ES-I3 (cell line): ENCODE data around the gene ADAM17.

Experiments
- H3K36me3 ChIP-seq: 2 replicates; pipeline ENCODE4 v1.6.1; 2013; ENCODE audit warnings: mild to moderate bottlenecking, low read length, control low read depth, moderate library complexity; ENCODE audit not compliant: insufficient read depth
- H3K4me1 ChIP-seq: 2 replicates; pipeline ENCODE4 v1.6.1; 2013; ENCODE audit warnings: mild to moderate bottlenecking, control low read depth, low read length; ENCODE audit not compliant: insufficient read depth
- H3K9ac ChIP-seq: 2 replicates; pipeline ENCODE4 v1.6.1; 2013; ENCODE audit warnings: low read depth, mild to moderate bottlenecking, low read length, moderate library complexity
- H3K9me3 ChIP-seq: 2 replicates; pipeline ENCODE4 v1.6.1; 2013; ENCODE audit warnings: mild to moderate bottlenecking, low read length, moderate library complexity; ENCODE audit not compliant: control insufficient read depth, insufficient read depth

ADAM17 gene

GRCh38 chr2:9483107-9483506 lies 72.5 kb downstream of the ADAM17 start:
- Histone ChIP-seq H3K9ac (no peak overlapping the region), H3K36me3 (peaks cover 8% of the 10 kb centered on the region), H3K9me3 (no peaks in the 10 kb centered on the region), H3K4me1 (no peaks in the 10 kb centered on the region)

DNA sequence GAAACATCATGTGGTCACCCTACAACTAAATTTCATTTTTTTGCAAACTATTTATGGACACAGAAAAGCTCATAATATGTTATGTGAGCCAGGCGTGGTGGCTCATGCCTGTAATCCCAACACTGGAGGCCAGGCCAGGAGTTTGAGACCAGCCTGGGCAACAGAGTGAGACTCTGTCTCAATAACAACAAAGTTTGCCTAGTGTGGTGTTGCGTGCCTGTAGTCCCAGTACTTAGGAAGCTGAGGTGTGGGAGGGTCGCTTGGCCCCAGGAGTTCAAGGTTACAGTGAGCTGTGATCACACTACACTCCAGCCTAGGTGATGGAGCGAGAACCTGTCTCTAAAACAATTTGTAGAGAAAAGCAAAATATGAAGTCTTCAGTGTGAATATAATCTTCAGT lies 75.5 kb downstream of the ADAM17 start:
- Histone ChIP-seq H3K4me1 (no peaks in the 10 kb centered on the region), H3K9me3 (no peaks in the 10 kb centered on the region; the same call in 1 of the 2 replicates), H3K36me3 (peaks cover 4% of the 10 kb centered on the region), H3K9ac (no peak overlapping the region)

GRCh38 chr2:9478526-9478925 lies 77.1 kb downstream of the ADAM17 start:
- Histone ChIP-seq H3K4me1 (no peaks in the 10 kb centered on the region), H3K9me3 (no peaks in the 10 kb centered on the region; the same call in 1 of the 2 replicates), H3K9ac (no peak overlapping the region), H3K36me3 (no peaks in the 10 kb centered on the region)

DNA sequence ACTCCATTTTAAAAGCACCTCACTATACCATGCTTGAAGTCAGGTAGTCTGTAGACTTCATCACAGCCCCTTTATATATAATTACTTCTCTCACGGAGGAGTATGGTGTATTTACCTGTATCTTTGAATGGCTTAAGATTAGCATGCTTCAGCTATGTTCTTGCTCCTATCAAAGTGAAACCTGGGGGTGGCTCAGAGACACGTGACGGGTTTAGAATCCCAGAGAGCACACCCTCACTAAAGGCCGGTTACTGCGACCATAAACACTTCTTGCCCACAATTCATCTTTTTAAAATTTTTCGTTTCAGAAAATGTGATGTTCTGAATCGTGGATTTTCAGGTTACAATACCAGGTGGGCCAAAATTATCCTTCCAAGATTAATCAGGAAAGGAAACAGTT lies 77.7 kb downstream of the ADAM17 start:
- H3K4me1 ChIP-seq: no peaks in the 10 kb centered on the region
- H3K9ac ChIP-seq: no peak overlapping the region
- no peaks in the 10 kb centered on the region; the same call in 1 of the 2 replicates for H3K9me3 ChIP-seq
- no peaks in the 10 kb centered on the region for H3K36me3 ChIP-seq

GRCh38 chr2:9474361-9475057 lies 81.1 kb downstream of the ADAM17 start, which contains the start of gene IAH1:
Gene IAH1, plus strand, starts transcription at chr2:9474551. Its CDS starts 16 bp downstream, at chr2:9474567.
- no peaks in the 10 kb centered on the region; the same call in 1 of the 2 replicates for H3K9me3 ChIP-seq
- no peaks in the 10 kb centered on the region for H3K36me3 ChIP-seq
- no peaks in the 10 kb centered on the region for H3K4me1 ChIP-seq
- H3K9ac ChIP-seq: no peak within 1 kb of the TSS

- Histone ChIP-seq H3K36me3 (no peaks in the 10 kb centered on the region; the same call in 1 of the 2 replicates), H3K4me1 (no peaks in the 10 kb centered on the region), H3K9ac (no peak overlapping the region), H3K9me3 (no peaks in the 10 kb centered on the region; the same call in 1 of the 2 replicates)
These were observed 81.7 kb downstream of the ADAM17 start for GRCh38 chr2:9473985-9474360.

DNA sequence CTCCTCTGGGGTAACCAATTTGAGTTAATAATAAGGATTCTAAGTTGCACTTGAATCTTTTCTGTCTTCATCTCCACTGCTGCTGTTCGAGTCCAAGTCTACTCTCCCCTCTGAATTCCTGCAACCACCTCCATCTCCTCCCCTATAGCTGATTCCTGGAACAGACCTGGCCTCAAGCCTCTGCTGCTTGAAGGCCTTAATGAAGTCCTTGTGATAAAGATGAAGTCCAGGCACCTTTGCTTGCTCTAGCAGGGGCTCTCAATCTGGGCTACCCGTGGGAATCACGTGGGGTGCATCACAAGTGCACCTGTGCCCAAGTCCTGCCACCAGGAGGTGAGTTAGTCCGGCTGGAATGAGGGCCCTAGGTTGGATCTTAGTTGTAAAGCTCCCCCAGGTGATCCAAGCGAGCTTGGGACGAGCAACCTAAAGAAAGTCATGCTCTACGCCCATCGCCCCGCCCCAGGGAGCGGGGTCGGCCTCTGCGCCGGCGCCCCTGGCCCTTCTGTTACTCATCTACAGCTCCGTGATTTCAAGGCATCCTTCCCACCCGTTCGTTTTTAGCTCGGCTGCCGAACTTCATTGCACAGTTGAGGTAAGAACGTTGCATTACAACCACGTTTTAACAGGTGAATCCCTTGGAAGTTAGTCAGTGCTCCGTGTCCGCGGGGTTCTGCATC lies 82.2 kb downstream of the ADAM17 start:
- no peaks in the 10 kb centered on the region; the same call in 1 of the 2 replicates for H3K9me3 ChIP-seq
- H3K36me3 ChIP-seq: no peaks in the 10 kb centered on the region; the same call in 1 of the 2 replicates
- H3K4me1 ChIP-seq: no peaks in the 10 kb centered on the region
- no peak overlapping the region for H3K9ac ChIP-seq

DNA sequence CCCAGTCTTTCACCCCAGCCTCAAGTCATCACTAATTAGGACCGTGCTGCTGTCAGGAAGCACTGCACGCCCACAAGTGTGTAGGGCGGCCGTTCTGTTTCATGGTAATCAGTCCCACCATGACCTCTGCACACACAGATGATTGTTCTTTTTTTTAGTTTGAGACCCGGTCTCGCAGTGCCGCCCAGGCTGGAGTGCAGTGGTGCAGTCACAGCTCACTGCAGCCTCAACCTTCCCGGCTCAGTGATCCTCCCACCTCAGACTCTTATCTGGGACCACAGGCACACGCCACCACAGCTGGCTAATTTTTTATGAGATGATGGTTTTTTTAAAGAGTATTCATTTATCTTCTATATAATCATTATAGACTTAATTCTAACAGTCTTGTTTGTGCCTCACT lies 83.1 kb downstream of the ADAM17 start:
- Histone ChIP-seq H3K36me3 (no peaks in the 10 kb centered on the region; the same call in 1 of the 2 replicates), H3K9me3 (no peaks in the 10 kb centered on the region; the same call in 1 of the 2 replicates), H3K4me1 (no peaks in the 10 kb centered on the region), H3K9ac (no peak overlapping the region)

DNA sequence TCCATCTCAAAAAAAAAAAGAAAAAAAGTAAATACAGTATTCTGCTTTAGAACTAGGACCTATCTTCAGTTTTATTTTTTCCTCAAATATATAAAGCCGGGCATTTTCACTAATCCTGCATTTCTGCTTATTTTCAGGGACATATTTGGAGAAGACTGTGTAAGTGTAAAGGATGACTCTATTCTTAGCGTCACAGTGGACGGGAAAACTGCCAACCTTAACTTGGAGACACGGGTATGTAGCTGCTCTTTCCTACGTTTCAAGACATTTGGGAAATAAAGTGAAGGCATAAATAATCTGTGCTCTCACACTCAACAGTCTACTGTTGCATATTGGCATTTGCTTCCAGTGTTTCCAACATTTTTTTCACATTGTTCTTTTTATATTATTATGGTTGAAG lies 84.4 kb downstream of the ADAM17 start:
- H3K36me3 ChIP-seq: no peaks in the 10 kb centered on the region; the same call in 1 of the 2 replicates
- H3K9ac ChIP-seq: no peak overlapping the region
- H3K4me1 ChIP-seq: no peaks in the 10 kb centered on the region
- no peaks in the 10 kb centered on the region for H3K9me3 ChIP-seq

DNA sequence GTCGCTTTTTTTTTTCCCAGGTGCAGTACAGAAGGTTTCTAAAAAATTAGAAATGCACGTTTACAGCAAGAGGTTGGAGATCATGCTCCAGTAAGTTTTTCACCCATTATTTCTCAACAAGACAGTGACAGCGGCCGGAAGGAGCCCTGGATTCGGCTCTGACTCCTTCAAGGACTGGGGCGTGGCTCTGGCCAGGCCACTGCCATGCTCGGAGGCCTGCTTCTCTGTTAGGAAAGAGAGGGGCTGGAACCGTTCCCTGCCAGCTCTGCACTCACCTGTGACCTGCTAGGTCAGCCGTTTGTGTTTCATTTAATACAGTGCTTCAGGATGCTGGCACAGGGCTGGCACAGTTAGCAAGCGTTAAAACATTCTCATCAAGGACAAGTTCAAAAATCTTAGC lies 87.9 kb downstream of the ADAM17 start:
- Histone ChIP-seq H3K36me3 (peaks cover 2% of the 10 kb centered on the region; the same call in 1 of the 2 replicates), H3K4me1 (no peaks in the 10 kb centered on the region), H3K9ac (no peak overlapping the region), H3K9me3 (no peaks in the 10 kb centered on the region)

DNA sequence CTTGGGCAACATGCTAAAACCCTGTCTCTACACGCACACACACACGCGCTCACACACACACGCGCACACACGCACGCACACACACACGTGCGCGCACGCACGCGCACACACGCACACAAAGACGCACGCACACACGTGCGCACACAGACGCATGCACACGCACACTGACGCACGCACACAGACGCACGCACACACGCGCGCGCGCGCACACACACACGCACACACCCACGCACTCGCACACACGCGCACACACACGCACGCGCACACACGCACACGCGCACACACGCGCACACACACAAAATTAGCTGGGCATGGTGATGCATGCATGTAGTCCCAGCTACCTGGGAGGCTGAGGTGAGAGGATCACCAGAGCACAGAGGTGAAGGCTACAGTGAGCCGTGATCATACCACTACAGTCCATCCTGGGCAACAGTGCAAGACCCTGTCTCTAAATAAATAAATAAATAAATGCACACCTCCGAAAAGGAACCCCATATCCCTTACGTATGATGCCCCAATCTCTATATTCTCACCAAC lies 89.4 kb downstream of the ADAM17 start:
- Histone ChIP-seq H3K9me3 (no peaks in the 10 kb centered on the region), H3K36me3 (peaks cover 3% of the 10 kb centered on the region; the same call in 1 of the 2 replicates), H3K9ac (no peak overlapping the region), H3K4me1 (no peaks in the 10 kb centered on the region)

- peaks cover 6% of the 10 kb centered on the region; the same call in 1 of the 2 replicates for H3K36me3 ChIP-seq
These were observed 90.5 kb downstream of the ADAM17 start for GRCh38 chr2:9465170-9465569.

DNA sequence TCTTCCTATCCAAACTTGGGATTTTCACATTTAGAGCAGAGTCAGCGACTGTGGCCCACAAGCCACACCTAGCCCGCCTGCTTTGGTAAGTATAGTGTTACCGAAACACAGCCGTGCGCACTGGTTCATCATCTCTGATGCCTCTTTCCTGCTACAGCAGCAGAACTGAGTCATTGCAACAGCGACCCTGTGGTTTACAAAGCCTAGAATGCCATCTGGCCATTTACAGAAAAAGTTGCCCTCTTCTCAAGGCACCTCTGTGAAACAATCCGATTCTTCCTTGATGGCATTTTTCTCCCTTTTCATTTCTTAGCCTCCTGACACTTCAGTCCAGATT lies 92.0 kb downstream of the ADAM17 start:
- no peaks in the 10 kb centered on the region for H3K9me3 ChIP-seq
- H3K9ac ChIP-seq: no peak overlapping the region
- H3K36me3 ChIP-seq: peaks cover 6% of the 10 kb centered on the region; the same call in 1 of the 2 replicates
- H3K4me1 ChIP-seq: no peaks in the 10 kb centered on the region

More at GRCh38 chr2:9465170-9465569, 90.5 kb downstream of the ADAM17 start:
- H3K9ac ChIP-seq: no peak overlapping the region
- H3K4me1 ChIP-seq: no peaks in the 10 kb centered on the region
- no peaks in the 10 kb centered on the region for H3K9me3 ChIP-seq

DNA sequence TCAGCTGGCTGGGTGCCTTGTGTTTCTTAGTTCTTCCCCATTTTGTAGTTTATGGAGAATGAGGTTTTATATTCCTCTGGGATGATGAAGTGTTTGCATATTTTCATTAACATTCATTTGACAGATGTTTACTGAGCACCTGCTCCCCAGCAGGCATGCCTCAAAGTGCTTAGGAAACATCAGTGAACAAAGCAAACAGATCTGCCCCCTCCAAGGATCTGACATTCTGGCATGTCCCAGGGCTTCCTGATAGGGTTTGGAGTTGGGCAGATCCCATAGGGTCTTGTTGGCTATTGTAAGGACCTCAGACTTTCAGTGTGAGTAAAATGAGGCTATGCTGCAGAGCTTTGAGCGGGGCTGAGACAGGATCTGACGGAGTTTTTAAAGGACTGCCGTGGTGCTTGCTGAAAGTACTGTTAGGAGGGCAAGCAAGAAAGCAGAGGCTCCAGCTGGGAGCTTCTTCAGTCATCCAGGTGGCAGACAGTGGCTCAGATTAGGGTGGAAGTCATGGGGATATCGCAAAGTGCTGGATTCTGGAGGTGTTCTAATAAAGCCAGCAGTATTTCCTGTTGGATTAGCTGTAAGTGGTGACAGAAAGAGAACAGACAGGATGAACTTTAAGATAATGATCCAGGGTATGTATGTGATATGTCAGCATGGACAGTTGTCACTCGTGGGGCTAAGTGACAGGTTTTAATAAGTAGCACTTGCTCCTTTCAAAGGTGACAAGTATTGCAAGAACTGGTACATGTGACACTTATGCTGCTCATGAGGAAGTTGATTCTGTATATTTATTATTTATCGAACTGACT lies 92.5 kb downstream of the ADAM17 start:
- Histone ChIP-seq H3K9ac (no peak overlapping the region), H3K4me1 (no peaks in the 10 kb centered on the region), H3K36me3 (peaks cover 6% of the 10 kb centered on the region), H3K9me3 (no peaks in the 10 kb centered on the region)
